HG03045 (cell line): Measurements from ENCODE around the gene LPAR1.
"Not testable (repeated sequence)": the region's sequence is repeated elsewhere in the genome, so short reads cannot be mapped to it uniquely, and the experiment has no call there.

Source experiments
- ATAC-seq: cut with Tn5 transposase; IDR thresholded peaks from one replicate; pipeline ENCODE4 v1.9.1; 2021; ENCODE audit warnings: mild to moderate bottlenecking, moderate library complexity; ENCODE audit not compliant: unreplicated experiment

Gene LPAR1

DNA sequence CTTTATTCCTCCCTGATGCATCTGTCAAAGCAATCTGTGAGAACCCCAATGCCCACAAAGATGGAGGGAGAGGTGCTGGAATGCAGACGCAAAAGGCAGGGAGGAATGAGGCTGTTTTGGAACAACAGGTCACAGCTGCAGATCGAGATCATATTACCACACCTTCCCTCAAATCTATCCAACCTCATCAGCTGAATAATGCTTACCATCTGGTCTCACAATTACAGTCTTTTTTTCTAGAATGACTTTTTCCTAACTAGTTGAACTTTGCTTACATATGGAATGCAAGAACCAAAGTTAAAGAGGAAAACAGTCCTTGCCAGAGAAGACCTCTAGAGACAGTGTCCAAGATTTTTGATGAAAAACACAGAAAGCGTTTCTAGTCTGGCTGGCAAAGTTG, 158.1 kb downstream of the LPAR1 start:
- no peak for ATAC-seq

DNA sequence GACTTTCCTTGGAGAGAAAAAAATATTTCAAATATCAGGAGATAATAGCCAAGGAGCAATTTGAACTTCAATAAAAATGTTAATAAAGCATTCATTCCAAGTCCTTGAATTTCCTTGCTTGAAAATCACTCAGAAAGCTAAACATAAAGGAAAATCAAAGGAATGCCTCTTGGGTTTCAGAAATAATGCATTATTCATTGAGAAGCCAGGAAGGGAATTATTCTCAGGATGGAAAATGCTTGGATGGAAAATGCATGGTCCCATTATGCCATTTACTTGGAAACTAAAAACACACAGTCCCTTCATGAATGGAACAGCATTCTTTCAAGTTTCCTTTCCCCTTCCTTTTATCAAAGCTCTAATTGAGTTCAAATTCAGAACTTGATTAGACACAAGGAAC, 160.9 kb downstream of the LPAR1 start:
- no peak for ATAC-seq

DNA sequence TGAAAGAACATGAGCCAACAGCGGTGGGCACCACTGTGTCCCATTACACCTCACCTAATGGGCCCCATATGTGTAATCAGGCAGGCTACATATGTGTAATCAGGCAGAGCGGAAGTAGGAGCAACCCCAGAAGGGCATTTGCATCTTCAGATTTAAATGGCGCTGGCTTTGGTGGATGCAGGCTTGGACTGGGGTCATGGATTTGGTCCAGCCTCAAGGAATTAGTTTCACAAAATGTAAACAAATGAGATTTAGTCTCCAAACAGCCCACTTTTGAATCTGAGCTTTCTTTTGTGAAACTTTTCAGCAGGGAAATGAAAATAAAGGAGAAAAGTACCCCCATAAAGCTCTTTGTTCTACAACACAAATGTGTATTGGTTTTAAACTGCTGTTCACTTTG, 161.3 kb downstream of the LPAR1 start:
- ATAC-seq, result no peak

DNA sequence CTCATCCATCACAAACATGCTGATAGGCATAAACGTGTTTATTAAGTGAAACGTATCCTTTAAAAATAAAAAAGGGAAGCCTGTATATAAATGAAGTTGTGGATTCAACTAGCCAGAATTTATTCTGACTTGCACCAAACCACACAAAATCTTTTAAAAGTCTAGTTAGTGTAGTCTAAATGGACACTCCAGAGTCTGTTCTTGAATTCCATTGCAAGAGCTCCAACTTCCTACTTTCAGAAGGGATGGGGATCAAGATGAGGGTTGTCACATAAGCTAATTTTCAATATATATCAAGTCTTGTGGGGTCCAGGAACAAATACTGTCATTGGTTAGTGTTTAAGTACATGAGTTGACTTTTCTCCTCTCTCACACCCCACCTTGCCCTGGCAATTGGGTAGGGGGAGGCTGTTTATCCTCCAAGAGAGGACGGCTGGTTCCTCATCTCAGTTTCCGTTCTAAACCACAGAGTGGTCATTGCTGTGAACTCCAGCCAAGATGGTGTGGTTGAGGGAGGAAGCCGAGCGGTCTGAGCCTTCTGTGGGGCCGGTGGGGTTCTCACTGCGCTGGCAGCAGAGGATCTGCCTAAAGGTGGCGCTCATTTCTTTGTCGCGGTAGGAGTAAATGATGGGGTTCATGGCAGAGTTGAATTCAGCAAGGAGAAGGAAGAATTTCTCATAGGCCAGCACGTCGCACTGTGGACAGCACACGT, 163.2 kb downstream of the LPAR1 start:
- ATAC-seq, result no peak

DNA sequence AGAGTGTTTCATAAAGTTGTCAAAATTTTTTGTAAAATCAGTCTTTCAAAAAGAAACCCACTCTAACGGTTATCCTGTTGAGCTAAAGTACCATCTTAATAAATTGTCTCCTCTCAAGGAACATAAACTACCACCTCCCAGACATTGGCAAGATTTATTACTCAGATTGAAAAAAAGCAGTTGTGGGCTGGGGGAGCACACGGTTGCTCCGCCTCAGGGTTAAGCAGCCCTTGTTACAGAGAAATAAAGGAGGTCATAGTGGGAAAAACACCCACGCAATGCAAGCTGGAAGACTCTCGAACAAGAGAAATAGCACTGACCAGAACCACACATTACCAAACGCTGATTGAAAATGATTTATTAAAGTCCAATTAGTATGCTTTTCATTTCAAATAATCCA, 165.3 kb downstream of the LPAR1 start:
- no peak for ATAC-seq

DNA sequence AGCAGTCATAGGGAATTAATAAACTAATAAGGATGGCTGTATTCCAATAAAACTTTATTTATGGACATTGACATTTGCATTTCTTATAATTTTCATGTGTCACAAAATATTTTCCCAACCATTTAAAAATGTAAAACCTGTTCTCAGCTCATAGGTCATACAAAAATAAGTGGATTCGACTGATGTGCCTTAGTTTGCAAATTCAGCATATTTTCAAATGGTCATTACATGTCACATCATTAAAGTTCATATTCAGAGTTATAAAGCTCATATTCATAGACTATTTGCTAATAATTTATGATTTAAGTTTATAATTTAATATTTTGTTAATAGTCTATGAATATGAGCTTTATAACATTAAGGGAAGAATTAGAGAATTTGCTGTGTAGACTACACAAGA, 166.5 kb downstream of the LPAR1 start:
- ATAC-seq, result no peak

DNA sequence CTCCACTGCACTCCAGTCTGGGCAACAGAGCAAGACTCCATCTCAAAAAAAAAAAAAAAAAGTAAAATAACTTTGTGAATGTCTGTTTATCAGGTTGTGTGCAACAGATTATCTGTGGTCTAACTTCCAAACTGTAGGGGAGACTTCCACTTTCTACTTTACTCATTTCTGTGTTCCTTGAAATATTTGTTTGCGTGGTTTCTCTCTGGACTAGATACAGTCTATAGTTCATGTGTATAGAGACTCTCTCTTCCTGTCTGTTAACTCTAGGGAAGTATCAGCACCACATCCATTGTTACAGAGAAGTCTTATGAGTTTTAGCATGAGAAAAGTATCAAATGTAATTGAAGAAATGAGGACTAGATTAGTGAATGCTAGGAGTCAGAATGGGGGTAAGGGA, 168.3 kb downstream of the LPAR1 start:
- ATAC-seq, result no peak

DNA sequence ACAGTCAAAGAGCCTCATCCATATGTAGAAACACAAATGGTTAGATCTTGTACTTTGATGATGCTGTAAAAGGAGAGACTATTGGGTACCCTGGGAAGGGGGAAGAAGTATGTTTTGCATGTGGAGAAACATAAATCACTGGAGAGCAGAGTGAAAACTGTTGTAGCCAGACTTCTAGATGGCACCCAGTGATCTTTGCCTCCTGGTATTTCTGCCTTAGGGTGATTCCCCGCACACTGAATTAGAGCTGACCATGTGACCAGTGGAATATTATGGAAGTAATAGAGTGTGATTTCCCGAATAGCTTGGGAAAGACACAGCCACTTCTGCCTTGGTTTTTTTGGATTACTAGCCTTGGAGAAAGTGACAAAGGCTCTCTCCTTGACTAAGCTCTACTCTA, 174.3 kb downstream of the LPAR1 start:
- no peak for ATAC-seq

DNA sequence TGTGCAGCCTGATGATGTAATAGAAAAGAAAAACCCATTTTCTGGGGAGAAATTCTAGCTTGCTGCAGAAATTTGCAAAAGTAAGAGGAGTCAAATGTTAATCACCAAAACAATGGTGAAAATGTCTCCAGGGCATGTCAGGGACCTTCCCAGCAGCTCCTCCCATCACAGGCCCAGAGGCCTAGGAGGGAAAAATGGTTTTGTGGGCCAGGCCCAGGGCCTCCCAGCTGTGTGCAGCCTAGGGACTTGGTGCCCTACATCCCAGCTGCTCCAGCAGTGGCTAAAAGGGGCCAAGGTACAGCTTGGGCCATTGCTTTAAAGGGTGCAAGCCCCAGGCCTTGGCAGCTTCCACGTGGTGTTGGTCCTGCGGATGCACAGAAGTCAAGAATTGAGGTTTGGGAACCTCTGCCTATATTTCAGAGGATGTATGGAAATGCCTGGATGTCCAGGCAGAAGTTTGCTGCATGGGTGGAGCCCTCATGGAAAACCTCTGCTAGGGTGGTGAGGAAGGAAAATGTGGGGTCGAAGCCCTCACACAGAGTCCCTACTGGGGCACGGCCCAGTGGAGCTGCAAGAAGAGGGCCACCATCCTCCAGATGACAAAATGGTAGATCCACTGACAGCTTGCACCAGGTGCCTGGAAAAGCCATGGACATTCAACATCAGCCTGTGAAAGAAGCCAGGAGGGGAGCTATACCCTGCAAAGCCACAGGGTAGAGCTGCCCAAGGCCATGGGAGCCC, 176.7 kb downstream of the LPAR1 start:
- not testable (repeated sequence) for ATAC-seq

DNA sequence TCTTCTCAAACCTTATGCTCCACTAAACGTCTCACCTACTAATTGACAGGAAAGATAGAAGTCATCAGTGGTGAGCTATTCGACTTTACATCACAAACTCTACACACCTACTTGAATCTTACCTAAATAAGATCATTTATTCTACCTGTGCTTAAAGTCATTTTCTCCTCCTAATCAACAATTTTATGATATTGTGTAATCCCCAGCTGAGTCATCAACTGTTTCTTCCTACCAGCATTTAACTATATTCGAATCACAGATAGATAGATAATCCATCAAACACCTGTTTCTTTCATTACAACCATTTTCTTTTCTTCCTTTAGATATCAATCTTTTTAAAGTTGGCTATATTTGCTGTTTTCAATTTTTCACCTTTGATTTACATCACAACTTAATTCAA, 181.5 kb downstream of the LPAR1 start:
- no peak for ATAC-seq

DNA sequence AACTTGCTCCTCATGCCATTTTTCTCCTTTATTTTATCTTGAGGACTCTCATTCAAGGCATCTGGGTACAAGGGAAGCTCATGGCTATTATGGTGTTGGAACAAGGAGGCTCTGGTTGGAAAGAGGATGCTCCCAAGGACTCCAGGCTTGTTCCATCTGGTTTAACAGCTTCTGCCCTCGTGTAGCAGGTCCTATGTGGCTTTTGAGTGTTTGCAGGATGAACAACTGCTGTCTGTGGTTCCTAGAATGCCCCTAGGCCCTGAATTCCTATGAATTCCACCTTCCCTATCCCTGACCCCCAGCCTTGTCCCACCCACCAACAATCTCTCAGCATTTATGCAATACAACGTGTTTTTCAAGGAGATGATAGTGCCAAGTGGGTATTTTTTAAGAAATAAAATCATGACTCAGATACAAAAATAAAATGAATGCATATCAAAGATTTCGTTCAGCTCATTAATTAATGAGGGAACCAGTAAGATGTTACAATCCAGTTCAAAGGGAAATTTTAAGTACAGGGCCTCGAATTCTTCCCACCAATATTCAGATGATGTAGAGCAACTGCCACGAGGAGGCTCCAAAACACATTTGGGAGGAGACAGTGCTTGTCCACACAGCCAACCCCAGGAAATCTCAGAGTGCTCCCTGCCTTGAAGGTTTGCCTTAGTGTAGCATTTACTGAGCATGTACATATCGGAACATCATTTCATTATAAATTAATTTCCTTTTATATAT, 187.7 kb downstream of the LPAR1 start:
- no peak for ATAC-seq

DNA sequence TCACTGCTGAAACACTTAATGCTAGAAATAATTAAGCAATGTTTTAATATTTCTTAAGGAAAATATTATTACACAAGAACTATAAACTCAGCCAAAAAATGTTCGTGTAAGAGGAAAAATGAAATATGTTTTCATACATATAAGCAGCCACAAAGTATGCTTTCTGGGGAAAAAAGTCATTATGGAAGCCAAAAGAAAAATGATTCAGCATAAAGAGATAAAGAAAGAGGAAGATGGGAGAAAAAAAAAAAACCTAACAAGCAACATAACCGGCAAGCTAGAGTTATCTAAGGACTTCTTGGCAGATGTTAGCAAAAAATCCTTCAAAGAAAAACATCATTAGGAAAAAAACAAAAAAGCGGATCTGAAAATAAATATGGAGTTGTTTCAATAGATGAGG, 190.6 kb downstream of the LPAR1 start:
- ATAC-seq, result no peak

DNA sequence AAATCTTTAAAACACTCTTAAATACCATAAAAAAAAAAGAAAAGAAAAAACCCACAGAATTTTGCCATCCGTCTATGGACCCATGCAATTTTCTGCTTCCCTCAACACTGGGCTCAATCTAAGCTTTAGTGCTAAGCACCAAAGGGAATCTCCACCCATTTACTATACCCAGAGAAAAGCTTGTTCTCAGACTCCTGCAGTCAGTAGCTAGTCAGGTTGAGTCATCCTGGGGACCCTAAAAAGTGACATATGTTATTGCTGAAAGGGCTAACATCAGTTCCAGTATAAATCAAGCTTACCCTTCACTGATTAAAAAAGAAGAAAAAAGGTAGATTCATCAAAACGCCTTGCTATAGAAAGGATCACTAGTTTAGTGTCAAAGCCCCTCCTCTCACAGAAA, 192.1 kb downstream of the LPAR1 start:
- ATAC-seq, result no peak

DNA sequence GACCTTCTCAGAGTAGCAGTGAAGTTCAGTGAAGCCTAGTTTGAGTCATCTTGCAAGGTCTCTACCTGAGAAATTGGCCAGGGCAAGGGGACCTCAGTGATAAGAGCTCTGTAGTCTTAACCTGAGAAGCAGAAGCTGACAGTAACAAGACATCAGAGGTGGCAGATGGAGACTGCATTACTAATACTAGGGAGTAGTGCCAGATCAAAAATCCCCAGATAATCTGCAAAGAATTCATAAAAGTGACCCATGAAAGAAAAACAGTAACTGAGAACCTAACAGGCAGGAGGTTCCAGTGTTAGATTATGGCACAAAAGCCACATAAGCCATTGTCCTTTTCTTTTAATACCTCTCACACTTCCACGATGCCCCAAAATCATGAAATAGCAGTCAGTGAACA, 194.1 kb downstream of the LPAR1 start:
- no peak for ATAC-seq

DNA sequence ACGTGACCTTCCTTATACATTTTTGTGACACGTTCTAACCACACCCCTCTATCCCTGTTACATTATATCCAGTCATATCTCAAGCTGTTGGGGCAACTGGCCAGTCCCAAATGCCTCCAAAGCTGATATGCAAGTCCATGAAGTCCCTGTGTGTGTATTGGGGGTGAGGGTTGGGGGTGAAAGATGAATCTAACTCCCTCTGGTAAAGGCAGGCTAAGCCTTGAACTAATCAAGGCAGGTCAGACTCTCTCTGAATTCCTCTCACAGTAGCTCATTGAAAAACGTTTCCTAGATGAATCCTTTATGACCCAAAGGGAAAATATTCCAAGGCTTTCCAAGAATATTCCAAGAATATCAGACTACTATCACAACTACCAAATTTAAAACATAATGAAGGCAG, 195.3 kb downstream of the LPAR1 start:
- ATAC-seq, result no peak

DNA sequence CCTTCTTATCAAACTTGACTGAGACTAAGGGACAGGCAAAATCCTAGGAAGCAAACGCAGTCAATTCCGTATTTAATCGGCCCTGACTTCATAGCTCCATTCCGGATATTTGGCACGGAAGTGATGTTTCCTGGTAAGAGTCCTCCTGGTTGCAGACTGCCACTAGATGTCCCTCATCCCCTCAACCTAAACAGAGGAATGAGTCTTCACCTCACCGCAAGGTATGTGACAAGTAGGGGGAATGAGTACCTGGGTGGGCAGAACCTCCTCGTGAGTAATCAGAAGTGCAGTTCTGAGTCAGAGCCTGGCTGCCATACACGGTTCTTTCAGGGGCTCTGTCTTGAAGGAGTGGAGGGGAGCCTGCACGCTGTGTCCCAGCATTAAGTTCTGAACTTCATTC, 196.1 kb downstream of the LPAR1 start:
- ATAC-seq, result no peak

DNA sequence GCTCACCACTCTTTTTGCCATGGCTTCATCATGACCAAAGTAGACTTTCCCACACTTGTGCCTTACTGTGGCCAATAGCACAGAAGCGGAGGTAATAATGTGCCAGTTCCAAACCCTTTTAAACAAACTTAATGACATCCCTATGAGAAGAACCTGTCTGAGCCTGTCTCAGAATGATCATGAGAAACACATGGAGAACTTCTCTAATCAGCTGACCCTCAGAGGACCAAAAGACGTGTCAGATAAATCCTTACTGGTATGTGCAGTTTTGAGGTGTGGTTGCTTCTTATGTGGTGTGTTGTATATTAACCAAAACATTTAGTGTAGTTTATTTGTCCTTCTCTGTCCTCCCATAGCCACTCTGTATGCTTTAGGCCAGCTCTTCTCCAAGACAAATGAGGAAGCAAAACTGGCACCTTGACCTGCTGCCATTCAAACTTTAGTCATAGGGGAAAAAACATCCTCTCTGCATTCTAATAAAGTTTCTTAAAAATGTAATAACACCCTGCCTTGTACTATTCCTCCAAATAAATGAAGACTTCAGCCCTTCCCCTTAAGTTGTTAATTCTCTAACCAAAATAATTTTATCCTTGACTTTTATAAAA, 200.8 kb downstream of the LPAR1 start:
- no peak for ATAC-seq

DNA sequence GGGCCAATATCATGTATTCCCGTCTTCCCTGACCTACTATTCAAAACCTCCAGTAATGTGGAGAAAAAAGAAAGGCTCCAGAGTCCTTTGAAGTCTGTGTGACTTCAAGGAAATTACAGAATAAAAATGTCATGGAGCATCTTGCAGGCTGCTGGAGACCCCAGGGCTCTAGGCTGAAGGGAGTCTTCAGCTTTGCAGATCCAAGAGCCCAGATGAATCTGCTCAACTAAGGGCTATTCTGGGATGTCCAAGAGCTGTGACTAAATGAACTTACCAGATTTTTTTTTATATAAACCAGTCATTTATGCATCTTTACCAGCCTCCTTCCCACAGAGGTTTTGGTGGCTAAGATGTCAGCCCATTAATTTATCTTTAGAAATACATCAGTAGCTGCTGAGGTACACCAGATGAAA, 202.4 kb downstream of the LPAR1 start:
- no peak for ATAC-seq

DNA sequence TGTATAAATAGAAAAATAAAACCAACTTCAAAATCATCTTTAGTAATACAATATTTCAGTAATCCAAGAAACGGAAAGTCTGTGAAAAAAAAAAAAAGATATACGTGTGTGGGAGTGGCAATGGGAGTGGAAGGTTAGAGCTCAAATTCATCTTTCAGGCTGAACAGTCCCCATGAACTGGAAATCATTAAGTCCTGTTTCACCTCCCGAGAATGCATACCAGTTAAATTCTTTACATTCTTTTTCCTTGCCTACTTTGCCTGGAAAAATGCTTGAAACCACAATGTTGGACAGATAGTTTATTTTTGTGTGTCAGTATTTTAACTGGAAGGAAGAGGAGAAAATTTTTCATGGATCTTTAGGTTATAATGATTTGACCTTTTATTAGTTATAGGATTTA, 202.9 kb downstream of the LPAR1 start:
- no peak for ATAC-seq

DNA sequence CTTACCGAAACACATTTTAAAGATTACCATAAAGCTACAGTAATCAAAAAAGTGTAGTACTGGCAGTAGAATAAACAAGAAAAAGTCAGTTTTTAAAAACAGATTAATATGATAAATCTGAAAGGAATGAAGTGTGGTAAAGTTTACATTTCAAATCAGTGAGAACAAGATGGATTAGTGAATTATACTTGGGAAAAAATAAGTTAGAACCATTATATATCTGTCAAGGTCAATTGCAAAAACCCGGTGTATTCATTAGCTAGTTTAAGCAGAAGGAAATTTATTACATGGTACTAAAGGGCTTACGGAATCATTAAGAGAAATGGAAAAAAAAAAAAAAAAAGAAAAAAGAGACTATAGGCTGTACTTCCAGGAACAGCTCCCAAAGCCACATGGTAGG, 205.3 kb downstream of the LPAR1 start:
- ATAC-seq, result no peak

DNA sequence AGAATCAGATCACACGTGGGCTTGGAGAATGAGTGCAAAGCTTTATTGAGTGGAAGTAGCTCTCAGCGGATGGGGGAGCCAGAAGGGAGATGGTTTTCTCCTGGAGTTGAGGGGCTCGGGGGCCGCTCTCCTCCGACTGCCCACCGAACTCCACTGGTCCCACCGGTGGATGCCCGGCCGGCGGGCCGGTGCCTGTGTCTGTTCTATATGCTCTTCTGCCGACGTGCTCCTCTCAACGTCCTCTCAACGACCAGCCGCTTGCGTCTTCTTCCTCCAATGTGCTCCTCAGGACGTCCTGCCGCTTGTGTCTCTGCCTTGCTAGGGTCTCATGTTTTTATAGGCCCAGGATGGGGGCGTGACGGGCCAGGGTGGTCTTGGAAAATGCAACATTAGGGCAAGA, 207.8 kb downstream of the LPAR1 start:
- ATAC-seq, result no peak

DNA sequence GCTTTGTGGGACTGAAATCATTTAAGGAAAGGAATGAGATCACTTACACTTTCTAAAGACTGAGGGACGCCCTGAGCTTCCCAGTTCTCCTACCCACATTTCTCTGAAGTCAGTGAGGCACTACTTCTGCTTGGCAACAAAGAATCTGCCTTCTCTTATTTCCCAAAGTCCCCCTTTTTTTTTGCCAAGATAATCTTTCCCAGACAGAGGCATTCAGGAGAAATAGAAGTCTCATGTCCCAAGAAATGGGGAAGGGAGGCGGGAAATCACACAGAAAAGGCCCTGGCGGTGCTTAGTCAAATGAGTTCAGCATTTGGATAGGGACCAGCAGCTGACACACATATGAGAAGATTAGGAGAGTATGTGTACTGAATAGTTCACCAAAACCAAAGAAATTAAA, 210.0 kb downstream of the LPAR1 start:
- no peak for ATAC-seq
